DMS114 treated with DMSO at 0.1 percent for 48 hours (cell line): Measurements from ENCODE around the gene RPS15A.

Experiments used
- DNase-seq: peaks from one replicate; lab custom pipeline; 2025; ENCODE audit not compliant: unreplicated experiment; lab: John Stamatoyannopoulos, UW

The RPS15A gene

DNA sequence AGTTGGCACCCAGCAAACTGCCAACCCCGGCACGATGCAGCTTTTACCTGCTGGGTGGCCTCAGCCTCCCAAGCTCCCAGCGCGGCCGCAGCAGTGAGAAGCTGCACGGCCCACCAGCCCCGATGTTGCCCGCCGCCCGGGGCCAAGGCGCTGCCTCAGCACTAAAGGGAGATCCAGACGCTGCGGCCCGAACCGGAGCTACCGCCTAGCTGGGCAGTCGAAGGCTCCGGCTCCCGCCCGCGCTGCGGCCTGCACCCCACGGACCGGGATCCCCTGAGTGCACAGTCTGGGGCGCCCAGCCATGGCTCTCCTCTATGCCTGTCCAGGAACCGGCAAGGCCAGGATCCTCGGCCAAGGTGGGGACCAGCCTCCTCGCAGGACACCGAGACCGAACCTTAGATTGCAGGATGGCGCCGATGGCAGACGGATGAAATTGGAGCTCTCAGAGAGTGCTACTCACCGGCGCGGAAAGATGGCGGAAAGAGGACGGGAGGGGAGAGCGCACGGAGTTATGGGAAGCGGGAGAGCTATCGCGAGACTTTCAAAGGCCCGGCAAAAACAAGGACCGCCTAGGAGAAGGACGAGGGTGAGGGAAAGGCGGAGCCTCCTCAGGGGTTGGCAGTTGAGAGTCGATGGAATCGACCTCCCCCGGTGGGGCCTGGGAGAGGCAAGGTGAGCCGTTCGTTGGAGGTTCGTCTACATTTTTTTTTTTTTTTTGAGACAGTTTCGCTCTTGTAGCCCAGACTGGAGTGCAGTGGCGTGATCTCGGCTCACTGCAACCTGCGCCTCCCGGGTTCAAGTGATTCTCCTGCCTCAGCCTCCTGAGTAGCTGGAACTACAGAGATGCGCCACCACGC, at the start of gene RPS15A:
TSS of gene RPS15A (minus strand) at position 485 of the 857 bp plus-strand sequence. CDS start 1,221 bp downstream, outside the sequence.
- peak; percentile 95 for DNase-seq

DNA sequence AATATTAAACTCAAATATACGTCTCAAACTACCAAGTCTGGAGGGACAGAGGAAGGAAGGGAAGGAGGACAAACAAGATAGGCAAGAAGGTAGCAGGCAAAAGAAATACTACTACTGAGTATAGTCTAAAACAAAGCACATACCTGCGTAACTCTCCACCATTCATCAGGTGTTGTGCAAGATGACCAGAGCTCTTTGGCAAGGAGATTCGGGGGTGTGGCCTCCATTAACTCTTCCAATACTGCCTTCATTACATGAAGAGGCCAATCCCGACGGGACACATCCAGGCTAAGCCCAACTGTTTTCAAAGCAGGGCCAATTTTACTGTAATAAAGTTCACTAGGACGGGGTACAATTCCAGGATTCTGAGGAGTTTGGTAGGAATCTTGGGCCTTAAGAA, 49.4 kb upstream of the RPS15A start:
- DNase-seq = no peak

DNA sequence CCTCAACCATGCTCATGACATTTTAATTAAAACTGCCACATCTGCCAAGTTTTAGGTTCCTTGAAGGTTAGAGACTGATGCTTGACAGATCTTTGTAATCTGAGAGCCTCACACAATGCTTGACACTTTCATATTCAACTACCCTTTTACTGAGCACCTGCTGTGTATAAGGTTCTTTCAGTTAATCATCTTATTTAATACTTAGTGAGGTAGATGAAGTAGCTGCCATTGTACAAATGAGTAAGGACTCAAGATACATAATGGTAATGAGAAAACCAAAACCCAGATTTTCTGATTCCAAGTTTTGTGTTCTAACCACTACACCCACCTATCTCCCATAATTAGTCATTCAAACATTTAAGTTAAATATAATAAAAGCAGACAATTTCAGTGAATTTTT, 46.6 kb upstream of the RPS15A start:
- no peak for DNase-seq

DNA sequence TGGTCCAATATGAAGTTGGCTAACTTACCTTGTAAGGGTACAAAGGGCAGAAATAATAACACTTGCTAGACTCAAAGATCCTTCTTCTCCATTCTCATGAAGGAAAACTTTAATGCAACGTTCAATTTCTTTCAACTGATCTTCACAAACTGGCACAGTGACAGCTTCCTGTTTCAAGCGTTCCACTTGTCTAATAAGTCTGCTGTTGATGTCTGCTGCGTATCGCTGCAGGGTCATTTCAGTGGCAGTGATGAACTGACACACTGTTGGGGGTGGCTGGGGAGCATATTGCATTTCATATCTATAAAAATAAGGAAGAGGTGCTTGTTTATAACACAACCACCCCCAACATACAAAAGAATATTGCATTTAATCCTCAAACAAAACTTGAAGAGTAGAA, 44.7 kb upstream of the RPS15A start:
- no peak for DNase-seq

DNA sequence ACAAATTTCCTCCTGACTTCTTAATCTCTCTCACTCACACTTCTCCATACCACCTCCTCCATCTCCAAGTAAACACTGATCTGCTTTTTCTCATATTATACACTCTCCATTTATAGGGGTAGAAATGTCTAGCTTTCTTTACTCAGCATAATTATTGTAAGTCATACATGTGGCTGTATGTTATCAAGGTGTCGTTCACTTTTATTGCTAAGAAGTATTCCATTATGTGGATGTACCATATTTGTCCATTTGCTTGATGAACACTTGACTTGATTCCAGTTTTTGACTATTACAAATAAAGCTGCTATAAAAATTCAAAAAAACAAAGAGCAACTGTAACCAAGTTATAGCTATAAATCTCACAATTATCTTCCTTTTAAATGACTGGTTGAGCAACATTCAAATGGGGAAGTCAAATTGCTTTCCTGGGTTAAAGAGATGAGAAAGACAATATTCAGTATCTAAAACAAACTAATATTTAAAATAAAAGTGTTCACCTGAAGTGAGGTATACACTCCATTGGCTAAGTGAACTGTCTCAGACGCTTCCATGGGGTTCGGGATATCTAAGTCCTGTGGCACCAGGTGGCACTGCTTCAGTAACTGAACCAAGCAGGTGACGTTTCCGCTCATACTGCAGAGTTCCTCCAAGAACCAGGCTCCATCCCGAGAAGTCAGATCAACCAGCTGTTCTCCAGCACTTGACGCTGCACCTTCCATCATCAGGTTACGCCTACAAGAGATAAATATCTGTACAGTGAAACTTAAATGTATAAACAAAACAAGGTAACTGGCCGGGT, 43.8 kb upstream of the RPS15A start:
- no peak for DNase-seq

DNA sequence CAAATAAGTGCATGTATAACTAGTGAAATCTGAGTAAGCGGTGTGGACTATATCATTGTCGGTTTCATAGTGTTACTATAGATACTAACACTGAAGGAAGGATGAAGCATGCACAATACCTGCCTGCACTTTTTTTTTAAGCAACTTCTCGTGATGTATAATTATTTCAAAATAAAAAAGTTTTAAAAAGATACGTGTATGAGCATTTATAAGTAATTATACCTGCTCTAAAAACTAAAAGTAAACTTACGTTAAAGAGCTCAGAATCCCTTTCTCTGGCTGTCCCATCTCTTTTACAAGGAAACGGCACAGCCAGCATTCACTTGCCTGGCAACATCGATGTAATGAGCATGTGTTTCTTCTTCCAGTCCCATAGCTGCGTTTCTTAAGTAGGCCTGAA, 42.5 kb upstream of the RPS15A start:
- DNase-seq = no peak

DNA sequence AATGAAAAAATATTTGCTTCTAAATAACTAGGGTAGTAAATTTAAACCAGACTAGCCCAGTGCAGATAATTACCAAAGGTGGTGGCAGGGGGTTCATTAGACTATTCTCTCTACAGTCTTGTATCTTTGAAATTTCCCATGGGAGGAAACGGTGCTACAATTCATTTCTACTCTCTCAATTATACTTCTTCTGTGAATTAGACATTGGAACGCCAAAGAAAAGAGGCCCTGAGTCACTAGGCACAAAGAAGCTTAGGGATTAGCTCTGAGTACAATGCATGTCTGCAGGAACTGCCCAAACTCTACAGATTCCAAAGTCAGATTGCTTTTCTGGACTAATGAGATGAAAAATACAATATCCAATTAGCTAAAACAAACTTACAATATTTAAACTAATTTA, 41.9 kb upstream of the RPS15A start:
- no peak for DNase-seq

DNA sequence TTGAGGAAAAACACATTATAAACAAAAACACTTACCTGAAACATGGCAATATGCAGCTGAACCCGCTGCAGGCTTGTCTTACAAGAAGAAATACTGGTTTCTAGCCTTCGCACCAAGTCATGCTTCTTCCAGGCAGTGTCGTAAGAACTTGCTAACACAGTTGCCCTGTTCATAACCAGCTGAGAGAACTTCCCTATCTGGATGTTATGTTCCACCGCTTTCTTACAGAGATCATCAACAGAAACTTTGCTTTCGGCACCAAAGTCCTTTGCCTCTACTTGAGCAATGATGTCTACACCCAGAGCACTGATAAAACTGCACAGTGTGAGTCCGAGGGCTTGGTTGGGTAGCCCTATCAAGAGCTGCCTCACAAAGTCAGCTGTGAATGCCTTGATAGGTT, 39.1 kb upstream of the RPS15A start:
- no peak for DNase-seq

DNA sequence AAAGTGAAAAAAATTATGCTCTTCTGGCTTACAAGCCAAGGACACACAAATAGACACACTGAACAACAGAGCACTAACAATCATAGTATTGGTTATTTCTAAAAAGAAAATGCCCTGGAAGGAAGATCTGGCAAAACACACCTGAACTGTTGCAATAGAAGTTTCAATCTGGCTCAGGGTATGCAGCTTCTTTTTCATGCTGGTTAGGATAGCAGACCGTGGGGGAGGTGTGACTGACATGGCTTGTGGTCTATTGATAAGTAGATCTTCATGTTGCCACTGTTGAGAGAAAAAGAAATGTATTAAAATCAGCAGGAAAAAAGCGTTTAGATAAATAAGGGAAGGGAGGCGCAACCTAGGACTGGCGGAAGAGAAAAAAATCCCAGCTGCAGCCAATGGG, 37.8 kb upstream of the RPS15A start:
- DNase-seq = no peak

DNA sequence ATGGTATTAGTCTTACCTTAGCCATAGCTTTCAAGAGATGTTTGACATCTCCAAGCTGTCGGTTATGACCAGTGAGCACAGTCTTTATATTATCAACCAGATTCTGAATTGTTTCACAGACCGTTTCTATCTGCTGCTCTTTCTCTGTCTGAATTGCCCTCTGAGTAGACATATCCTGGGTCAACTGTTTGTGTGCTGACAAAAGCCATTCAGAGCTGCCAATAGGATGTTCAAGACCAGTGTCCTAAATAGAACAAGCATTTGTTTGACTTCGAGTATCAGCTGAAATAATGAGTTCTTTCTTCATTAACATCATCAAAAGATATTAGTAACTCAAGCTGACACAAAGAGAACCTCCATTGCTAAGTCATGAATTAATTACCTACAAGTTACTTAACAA, 26.2 kb upstream of the RPS15A start:
- no peak for DNase-seq

DNA sequence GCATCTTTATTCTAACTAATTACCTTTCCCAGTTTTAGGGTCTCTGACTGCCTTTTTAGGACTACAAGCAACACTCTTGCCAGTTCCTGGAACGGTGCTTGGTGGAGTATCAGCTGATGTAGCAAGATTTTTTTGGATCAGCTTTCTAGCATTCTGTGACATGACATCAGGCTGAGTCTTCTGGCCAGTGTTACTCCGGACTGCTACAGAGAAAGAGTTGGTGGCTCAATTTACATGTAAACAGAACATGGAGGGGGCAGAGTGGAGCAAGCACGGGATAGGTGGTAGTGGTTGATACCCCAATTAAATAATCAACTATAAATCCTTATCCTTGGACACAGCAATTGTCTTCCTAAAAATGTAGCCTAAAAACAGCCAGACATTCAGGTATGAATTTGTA, 21.8 kb upstream of the RPS15A start:
- DNase-seq = no peak

DNA sequence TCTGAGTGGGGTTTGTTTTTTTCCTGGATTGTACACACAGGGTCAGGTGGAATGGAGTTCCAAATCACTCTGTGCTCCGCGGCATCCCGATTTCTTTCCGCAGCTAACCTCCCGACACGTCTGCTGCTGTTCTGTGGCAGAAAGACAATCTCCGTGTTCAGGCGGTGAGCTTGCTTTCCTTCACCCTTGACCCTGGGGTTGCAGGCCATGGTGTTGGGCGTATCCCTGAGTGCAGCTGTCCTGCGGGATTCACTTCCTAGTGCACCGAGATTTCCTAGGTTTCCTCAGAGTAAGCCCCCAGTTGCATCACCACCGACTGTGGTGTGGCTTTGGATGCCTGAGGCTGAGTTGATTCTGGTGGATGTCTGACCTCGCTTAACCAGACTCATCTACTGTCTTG, 19.0 kb upstream of the RPS15A start:
- no peak for DNase-seq

DNA sequence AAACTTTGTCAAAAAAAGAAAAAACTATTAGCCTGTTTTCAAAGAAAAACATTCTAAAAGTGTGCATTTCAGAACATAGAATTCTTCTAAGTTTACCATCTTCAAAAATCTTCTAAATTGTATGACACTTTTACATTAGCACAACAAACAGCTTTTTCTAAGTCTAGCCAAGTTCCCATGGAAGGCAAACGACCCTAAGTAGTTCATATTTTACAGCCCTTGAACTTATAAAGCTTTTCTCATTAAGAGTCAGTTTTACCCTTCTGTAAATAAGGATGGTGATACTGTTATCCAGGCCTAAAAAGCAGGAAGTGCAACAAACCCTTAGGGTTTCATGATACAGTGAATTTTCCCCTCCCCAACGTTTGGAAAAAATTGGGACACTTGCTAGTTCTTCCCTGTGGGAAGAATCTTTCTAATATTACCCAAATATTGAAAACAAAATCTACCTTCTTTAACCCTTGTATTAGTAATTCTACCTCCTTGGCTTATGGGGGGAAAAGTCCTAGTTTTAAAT, 15.2 kb upstream of the RPS15A start:
- DNase-seq = no peak

DNA sequence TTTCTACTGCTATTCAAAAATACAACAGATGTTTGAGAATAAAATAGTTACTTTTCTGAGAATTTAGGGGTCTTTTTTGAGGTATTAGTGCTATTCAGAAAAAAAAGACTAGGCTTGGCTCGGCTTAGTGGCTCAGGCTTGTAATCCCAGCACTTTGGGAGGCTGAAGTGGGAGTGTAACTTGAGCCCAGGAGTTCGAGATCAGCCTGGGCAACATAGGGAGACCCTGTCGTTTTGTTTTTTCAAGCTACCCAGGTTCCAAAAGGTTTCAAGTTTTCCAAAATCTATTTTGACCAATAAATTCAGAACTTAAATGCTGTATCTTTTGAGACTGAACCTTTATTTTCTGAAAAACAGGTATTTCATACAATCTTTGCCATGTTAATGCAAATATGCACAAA, 14.4 kb upstream of the RPS15A start:
- no peak for DNase-seq

DNA sequence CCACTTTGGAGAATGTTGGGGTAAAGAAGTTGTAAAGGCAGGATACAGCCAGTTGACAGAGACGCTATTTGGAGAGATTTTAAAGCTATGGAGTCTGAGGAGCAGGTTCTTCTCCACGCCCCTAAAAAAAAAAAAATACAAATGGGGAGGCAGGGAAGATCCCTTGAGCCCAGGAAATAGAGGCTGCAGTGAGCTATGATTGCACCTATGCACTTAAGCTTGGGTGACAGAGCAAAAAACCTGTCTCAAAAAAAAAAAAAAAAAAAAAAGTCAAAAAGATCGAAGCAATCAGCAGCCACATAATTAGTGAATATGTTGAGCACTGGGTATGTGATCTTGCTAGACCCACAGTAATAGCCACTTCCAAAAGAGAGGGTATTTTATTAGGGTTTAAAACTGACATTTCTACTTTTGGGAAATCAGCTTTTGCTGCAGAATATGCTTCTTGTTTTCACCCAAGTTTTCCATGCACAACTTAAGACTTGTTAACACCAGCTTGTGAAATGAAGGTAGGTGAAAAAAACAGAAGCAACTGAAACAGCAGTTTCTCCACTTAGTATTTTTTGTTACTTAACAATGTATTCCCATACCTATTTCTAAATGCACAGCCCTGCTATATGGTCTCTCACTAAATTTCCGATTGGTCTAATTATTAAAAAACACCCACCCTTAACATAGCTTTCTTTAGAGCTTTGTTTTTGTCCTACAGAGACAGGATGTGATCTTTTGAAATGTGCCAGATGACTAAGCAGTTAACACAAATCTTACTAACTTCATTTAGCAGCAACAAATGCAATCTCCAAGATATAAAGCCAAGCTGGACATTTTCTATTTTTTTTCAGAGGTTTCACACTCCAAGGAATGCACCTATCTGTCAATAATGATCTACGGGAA, 13.7 kb upstream of the RPS15A start:
- DNase-seq = no peak

DNA sequence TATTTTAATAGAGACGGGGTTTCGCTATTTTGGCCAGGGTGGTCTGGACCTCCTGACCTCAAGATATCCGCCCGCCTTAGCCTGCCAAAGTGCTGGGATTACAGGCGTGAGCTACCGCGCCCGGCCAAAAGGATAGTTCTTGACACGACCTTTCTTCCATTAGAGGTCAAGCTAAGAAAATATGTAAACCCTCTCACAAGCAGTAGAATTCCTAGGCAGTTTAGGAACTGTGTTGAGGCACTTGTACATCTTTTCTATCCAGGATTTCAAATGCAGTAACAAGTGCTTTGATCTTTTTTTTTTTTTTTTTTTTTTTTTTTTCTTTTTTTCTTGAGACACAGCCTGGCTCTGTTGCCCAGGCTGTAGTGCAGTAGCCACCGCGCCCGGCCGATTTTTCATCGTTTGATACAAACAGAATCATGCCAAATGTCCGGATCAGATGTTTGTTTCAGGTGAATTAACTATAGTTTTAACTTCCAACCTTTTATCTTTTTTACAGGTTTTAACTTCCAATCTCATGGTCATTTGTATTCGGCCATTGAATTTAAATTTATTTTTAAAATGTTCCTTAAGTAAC, 12.7 kb upstream of the RPS15A start:
- DNase-seq = no peak

DNA sequence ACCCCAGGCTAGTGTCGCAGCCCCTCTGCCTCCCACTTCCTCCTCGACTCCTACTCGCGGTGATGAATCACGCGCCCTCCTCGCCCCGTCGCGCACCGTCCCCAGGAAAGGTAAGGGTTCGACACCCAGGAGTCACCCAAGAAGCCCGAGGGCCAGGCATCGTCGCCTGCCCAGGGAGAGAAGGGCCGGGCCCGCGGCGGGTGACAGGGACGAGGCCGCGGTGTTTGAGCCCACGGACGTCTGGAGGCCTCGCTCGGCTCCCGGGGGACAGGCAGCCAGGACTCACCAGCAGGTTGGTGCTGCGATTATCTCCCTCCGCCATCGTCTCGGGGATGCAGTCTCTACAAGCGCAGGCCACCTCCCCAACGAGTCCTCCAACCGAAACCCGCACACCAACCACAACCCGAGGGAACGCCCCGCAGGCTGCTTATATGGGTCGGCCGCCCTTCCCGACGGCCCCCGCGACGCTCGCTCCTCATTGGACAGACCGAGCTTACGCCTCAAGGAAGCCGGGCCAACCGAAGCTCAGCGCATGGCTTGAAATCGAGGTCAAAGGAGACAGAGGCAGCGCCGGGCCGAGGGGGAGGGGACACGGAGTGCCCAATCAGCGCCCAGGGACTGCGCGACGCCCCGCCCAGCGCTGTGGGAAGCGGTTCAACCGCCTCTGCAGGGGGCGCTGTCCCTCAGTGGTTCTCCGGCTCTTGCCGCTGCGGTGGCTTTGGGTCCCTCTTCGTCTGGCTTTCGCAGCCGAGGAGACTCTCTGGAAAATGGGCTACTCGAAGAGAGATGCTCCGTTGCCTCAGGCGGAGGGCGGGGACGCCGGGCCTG, 11.2 kb upstream of the RPS15A start, which contains the start of gene ARL6IP1:
TSS of gene ARL6IP1 (minus strand) at position 405 of the 828 bp plus-strand sequence. CDS start at position 322, 83 bp downstream.
- DNase-seq = peak; percentile 97

DNA sequence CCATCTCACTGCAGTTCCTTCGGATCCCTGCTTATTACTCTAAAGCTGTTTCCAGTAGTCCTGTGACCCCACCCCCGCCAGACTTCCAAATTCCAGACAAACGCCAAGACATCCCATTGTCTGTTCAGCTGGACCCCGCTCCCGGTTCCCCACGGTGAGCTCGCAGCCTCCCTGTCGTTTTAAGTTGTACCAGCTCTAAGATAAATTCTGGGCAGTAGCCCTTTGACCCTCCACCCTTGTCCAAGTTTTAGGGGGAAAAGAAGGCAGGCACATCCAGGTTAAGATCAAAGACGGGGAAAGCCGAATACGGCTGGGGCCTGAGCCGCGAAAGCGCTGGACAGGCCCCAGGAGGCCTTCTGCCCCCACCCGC, 10.6 kb upstream of the RPS15A start:
- DNase-seq = no peak

DNA sequence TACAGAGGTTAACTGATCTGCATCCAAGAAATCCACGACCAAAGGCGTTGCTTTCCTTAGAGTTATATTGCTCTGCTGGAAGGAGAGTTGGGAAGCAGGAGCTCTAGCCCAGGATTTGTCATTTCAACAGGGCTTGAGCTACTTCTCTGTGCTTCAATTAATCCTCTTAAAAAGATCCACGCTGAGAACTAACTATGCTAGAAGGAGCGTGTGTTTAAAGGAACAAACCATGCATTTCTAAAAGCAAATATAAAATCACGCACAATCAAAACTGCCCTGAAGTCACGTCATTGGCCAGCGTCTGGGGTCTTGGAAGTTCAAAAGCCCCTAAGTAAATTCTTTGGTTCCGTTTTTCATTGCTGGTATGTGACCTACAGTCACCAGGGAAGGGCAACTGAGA, 10.2 kb upstream of the RPS15A start:
- no peak for DNase-seq

DNA sequence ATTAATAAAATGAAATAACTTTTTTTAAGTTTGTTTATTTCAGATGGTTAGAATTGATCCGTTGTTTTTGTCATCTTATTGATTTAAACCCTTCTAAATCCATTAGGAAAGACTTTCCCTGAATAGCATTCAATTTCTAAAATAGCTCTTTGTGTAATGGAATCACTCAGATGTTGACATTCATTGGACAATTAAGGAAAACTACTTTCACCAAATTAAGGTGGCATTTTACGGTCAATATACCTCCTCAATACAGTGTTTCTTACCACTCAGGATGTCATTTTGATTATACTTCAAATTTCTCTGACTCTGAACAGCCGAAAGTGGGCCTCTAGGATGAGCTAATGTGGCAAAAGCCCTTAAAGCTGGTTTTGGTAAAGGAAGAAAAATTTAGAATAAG, 9.4 kb upstream of the RPS15A start:
- no peak for DNase-seq
